Large intestine (tissue), 3 donors: ENCODE data around the gene HAO1. TPM values are rescaled to one million over a fixed set of nuclear protein-coding genes. Genes with fewer than 3 reads are reported as not detected.
"Not testable (repeated sequence)": the region's sequence is repeated elsewhere in the genome, so short reads cannot be mapped to it uniquely, and the experiment has no call there.

Experiments used
- DNase-seq, 2 donors: peaks; one replicate each; pipeline versions ENCODE4 v3.0.0 to v3.0.0-alpha.2; 2013
- H3K27ac ChIP-seq: one replicate; pipeline ENCODE4 v1.5.1; 2013; ENCODE audit warnings: low read length
- H3K27me3 ChIP-seq: 2 replicates; pipeline ENCODE4 v1.6.1; 2013; ENCODE audit warnings: low read length; ENCODE audit not compliant: control insufficient read depth, insufficient read depth
- H3K36me3 ChIP-seq: 2 replicates; pipeline ENCODE4 v1.6.1; 2013; ENCODE audit warnings: low read length; ENCODE audit not compliant: control insufficient read depth, insufficient read depth
- H3K4me1 ChIP-seq: one replicate; pipeline ENCODE4 v1.6.1; 2013; ENCODE audit warnings: low read length; ENCODE audit not compliant: control insufficient read depth, insufficient read depth
- H3K4me3 ChIP-seq: one replicate; pipeline ENCODE4 v1.5.1; 2013; ENCODE audit warnings: low read length
- H3K9me3 ChIP-seq: one replicate; pipeline ENCODE4 v1.6.1; 2013; ENCODE audit warnings: mild to moderate bottlenecking, low read depth, low read length, moderate library complexity; ENCODE audit not compliant: control insufficient read depth
- WGBS: methylation state at CpG from one replicate; pipeline ENCODE4 v1.1.5; 2013; ENCODE audit warnings: low lambda C conversion rate; ENCODE audit not compliant: insufficient coverage; 5-methylcytosine and 5-hydroxymethylcytosine counted together
- polyA plus RNA-seq: library from polyadenylated mRNA; unstranded; fragments of 120-200 nt; gene quantifications from one replicate; pipeline ENCODE4 v1.2.1, GENCODE V29; 2013

The HAO1 gene
- polyA plus RNA-seq, 1 donor: not detected

DNA sequence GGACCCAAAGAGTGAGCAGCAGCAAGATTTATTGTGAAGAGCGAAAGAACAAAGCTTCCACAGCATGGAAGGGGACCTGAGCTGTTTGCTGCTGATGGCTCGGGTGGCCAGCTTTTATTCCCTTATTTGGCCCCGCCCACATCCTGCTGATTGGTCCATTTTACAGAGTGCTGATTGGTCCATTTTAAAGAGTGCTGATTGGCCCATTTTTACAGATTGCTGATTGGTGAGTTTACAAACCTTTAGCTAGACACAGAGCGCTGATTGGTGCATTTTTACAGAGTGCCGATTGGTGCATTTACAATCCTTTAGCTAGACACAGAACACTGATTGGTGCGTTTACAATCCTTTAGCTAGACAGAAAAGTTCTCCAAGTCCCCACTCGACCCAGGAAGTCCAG is 105.8 kb downstream of the HAO1 start:
- not testable (repeated sequence) for H3K9me3 ChIP-seq, DNase-seq, H3K27me3 ChIP-seq, H3K36me3 ChIP-seq, H3K27ac ChIP-seq, H3K4me1 ChIP-seq, H3K4me3 ChIP-seq
- 90% methylated on average over 2 of the region's 7 CpGs for WGBS

Other genes with a start within 250 kb of the HAO1 start
- gene TMX4, start 79.3 kb upstream of the HAO1 start, polyA plus RNA-seq: 22.9 TPM
- 7.4 TPM for gene PLCB1, start 191.8 kb upstream of the HAO1 start, polyA plus RNA-seq